Peyer's patch (tissue), 4 donors: Measurements from ENCODE around the gene ATP9B.

Source experiments
- CTCF ChIP-seq, 6 experiments: fragments of 450-650 bp in 4 of 6; fragments of 200-600 bp in 2 of 6; sonication (generic) in 1 of 6; IDR thresholded peaks; one replicate each; pipeline ENCODE4 v1.5.1; 2017 to 2019; ENCODE audit warnings: antibody characterized with exemption in 6 of 6, mild to moderate bottlenecking in 3 of 6, moderate library complexity in 1 of 6
- POLR2A ChIP-seq, 2 donors: fragments of 450-650 bp; IDR thresholded peaks; one replicate each; pipeline ENCODE4 v1.5.1; 2017; ENCODE audit warnings: antibody characterized with exemption in 2 of 2, mild to moderate bottlenecking in 2 of 2, moderate library complexity in 2 of 2

DNA sequence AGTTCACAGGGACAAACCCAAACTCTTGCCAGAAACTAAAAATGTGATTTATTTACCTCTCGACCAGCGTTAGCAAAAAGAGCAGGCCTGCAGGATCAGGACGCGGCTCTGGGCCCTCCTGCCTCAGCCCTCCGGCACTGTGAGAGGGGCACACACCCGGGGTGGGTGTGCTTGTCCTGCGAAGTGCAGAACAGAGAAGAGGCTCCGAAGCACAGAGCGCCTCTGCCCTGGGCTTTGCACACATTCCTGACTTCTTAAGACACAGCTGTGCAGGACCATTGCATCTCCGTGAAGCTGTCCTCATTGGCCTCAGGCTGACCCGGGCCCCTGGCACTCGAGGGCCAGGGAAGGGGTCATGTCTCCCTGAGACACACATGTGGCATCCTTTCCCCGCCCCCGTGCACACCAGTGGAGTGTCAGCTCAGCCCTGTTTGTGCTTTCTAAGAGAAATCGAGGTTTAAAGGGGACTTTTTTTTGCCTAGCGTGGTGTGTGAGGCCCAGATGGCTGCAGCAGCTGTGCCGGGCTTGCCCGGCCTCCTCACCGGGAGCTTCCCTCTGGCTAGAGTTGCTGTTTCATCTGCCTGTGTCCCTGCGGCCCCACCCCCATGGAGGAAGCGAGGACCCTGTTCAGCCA is 316.6 kb downstream of the ATP9B start:
- TF ChIP-seq CTCF (IDR thresholded peaks at IDR 0.05), result no peak
- no peak for TF ChIP-seq POLR2A (IDR thresholded peaks at IDR 0.05)
